K562 (cell line): ENCODE results near the gene KBTBD12. TPM values are rescaled to one million over a fixed set of nuclear protein-coding genes. Genes with fewer than 3 reads are reported as not detected.

ENCODE experiments used
- ATAC-seq: fragments of 200-7000 bp; cut with Tn5 transposase; 3 replicates; pipeline ENCODE4 v1.9.1; 2020; ENCODE audit warnings: moderate library complexity
- BruUV-seq: library from RNA; stranded (reverse); fragments of 400-500 nt; replicated peaks from 2 replicates; lab custom pipeline; 2021; lab: Mats Ljungman, UMichigan
- CTCF ChIA-PET: fragments of 300-600 bp; formaldehyde crosslinking; extraction: SDS; loops from one replicate; lab custom pipeline; 2021; ENCODE audit warnings: low intra/inter-chr PET ratio; lab: Yijun Ruan, JAX
- POLR2A ChIA-PET: fragments of 300-600, 350-650 bp; sonication (Branson Sonifier 250); formaldehyde crosslinking; extraction: SDS; loops from one replicate; lab custom pipeline; 2021; ENCODE audit warnings: antibody characterized with exemption, inconsistent platforms; lab: Yijun Ruan, JAX
- DNase-seq, 4 experiments: peaks; one replicate each; pipeline versions ENCODE4 v3.0.0 to v3.0.0-alpha.2; 2011 to 2018; ENCODE audit warnings: low spot score in 3 of 4, mixed read lengths in 3 of 4; ENCODE audit errors: extremely low read depth in 1 of 4
- FAIRE-seq: peaks from 2 replicates; lab custom pipeline; 2011; peaks lifted over from hg19 to GRCh38; lab: Jason Lieb, UNC
- H2AFZ ChIP-seq: 2 replicates; pipeline ENCODE4 v1.6.0; 2011; ENCODE audit warnings: low read depth, low read length, control low read depth, inconsistent platforms
- H3K27ac ChIP-seq: fragments of 200-600 bp; 3 replicates; pipeline ENCODE4 v1.8.0; 2011; ENCODE audit warnings: low read depth, mild to moderate bottlenecking, control low read depth, inconsistent platforms, low read length, moderate library complexity, mixed read lengths; ENCODE audit errors: extremely low read depth
- H3K27me3 ChIP-seq, 2 experiments: fragments of 300-600 bp in 1 of 2; 2 replicates in 1 of 2; 3 replicates in 1 of 2; pipeline versions ENCODE4 v1.6.0 to v1.8.0; 2011; ENCODE audit warnings: inconsistent platforms in 2 of 2, low read length in 2 of 2, mild to moderate bottlenecking in 1 of 2, mixed read lengths in 1 of 2, moderate library complexity in 1 of 2; ENCODE audit not compliant: control insufficient read depth in 2 of 2, insufficient read depth in 2 of 2
- H3K36me3 ChIP-seq: fragments of 300-600 bp; 3 replicates; pipeline ENCODE4 v1.8.0; 2011; ENCODE audit warnings: mild to moderate bottlenecking, low read length, inconsistent platforms; ENCODE audit not compliant: control insufficient read depth, insufficient read depth
- H3K4me1 ChIP-seq, 2 experiments: fragments of 200-600 bp in 1 of 2; replicated peaks in 1 of 2; 2 replicates in 1 of 2; 3 replicates in 1 of 2; pipeline versions ENCODE4 v1.5.1 to v1.8.0; 2011; ENCODE audit warnings: inconsistent platforms in 2 of 2, low read length in 2 of 2, mild to moderate bottlenecking in 1 of 2, mixed read lengths in 1 of 2, moderate library complexity in 1 of 2; ENCODE audit not compliant: control insufficient read depth in 2 of 2, insufficient read depth in 2 of 2
- H3K4me2 ChIP-seq: 2 replicates; pipeline ENCODE4 v1.6.1; 2011; ENCODE audit warnings: low read length, control low read depth, inconsistent platforms, mixed read lengths; ENCODE audit not compliant: insufficient read depth
- H3K4me3 ChIP-seq: fragments of 200-600 bp; sonication (generic), shearing (Covaris generic); 2 replicates; pipeline ENCODE4 v1.5.1; 2016; ENCODE audit warnings: control low read depth, inconsistent platforms
- H3K79me2 ChIP-seq: fragments of 200-600 bp; 3 replicates; pipeline ENCODE4 v1.8.0; 2011; ENCODE audit warnings: low read length, inconsistent platforms; ENCODE audit not compliant: control insufficient read depth, insufficient read depth
- H3K9ac ChIP-seq, 2 experiments: 2 replicates each; pipeline versions ENCODE4 v1.6.0 to v1.6.1; 2011; ENCODE audit warnings: low read depth in 2 of 2, low read length in 2 of 2, control low read depth in 1 of 2, inconsistent platforms in 1 of 2, mild to moderate bottlenecking in 1 of 2, mixed read lengths in 1 of 2; ENCODE audit not compliant: insufficient read depth in 1 of 2
- H3K9me1 ChIP-seq: one replicate; pipeline ENCODE4 v1.6.0; 2011; ENCODE audit warnings: inconsistent platforms, mild to moderate bottlenecking, low read length, moderate library complexity; ENCODE audit not compliant: control insufficient read depth, insufficient read depth
- H3K9me3 ChIP-seq: replicated peaks from 2 replicates; pipeline ENCODE4 v1.5.1; 2011; ENCODE audit warnings: low read depth, low read length, inconsistent platforms; ENCODE audit not compliant: control insufficient read depth, insufficient read depth
- H4K20me1 ChIP-seq: replicated peaks from 2 replicates; pipeline ENCODE4 v1.6.1; 2011; ENCODE audit warnings: low read length, inconsistent platforms, mixed read lengths; ENCODE audit not compliant: control insufficient read depth, insufficient read depth
- ESRRA ChIP-seq: fragments of 450-650 bp; IDR thresholded peaks from 2 replicates; pipeline ENCODE4 v1.6.1; 2014; ENCODE audit warnings: low read depth, mild to moderate bottlenecking, moderate library complexity, borderline replicate concordance
- FIP1L1 ChIP-seq: fragments of 200-400 bp; formaldehyde crosslinking; IDR thresholded peaks from 2 replicates; pipeline ENCODE4 v1.6.1; 2018; ENCODE audit warnings: mild to moderate bottlenecking, low read depth, low read length; ENCODE audit not compliant: poor library complexity, severe bottlenecking
- HOXB6 ChIP-seq: fragments of 250-450 bp; sonication (Bioruptor Pico); IDR thresholded peaks from 2 replicates; pipeline ENCODE4 v1.5.1; 2022; ENCODE audit warnings: mild to moderate bottlenecking, borderline replicate concordance
- MBD2 ChIP-seq: sonication (generic); IDR thresholded peaks from 2 replicates; pipeline ENCODE4 v1.6.1; 2016; ENCODE audit warnings: low read depth, borderline replicate concordance
- MCM5 ChIP-seq: fragments of 450-650 bp; IDR thresholded peaks from 2 replicates; pipeline ENCODE4 v1.6.1; 2016; ENCODE audit warnings: low read depth
- POLR2A ChIP-seq: fragments of 450-650 bp; conservative IDR thresholded peaks from 2 replicates; pipeline ENCODE4 v1.6.1; 2016
- RAD21 ChIP-seq, 2 experiments: fragments of 250-450 bp in 1 of 2; fragments of 450-650 bp in 1 of 2; sonication (Bioruptor Pico) in 1 of 2; formaldehyde crosslinking in 1 of 2; IDR thresholded peaks in 1 of 2; conservative IDR thresholded peaks in 1 of 2; 2 replicates each; pipeline versions ENCODE4 v1.4.0 to v1.8.0; 2020 to 2022; ENCODE audit warnings: mild to moderate bottlenecking in 2 of 2, moderate library complexity in 1 of 2
- ZBTB8A ChIP-seq: fragments of 450-650 bp; IDR thresholded peaks from 2 replicates; pipeline ENCODE4 v1.6.1; 2018; ENCODE audit warnings: mild to moderate bottlenecking, moderate library complexity; ENCODE audit not compliant: partially characterized antibody
- ZNF589 ChIP-seq: fragments of 200-800 bp; sonication (Bioruptor generic); IDR thresholded peaks from 2 replicates; pipeline ENCODE4 v1.6.1; 2016; ENCODE audit warnings: low read depth, missing genetic modification characterization, missing compliant biosample characterization
- ZNF764 ChIP-seq: fragments of 250-450 bp; sonication (Bioruptor Pico); IDR thresholded peaks from 2 replicates; pipeline ENCODE4 v1.4.0; 2020; ENCODE audit warnings: low read depth, mild to moderate bottlenecking, moderate library complexity
- WGBS: fragments of 100-300 bp; shearing (Covaris generic); methylation state at CpG from one replicate; pipeline ENCODE4 v1.1.6; 2016; ENCODE audit warnings: low coverage, mixed read lengths; ENCODE audit not compliant: insufficient coverage; ENCODE audit errors: missing lambda C conversion rate; 5-methylcytosine and 5-hydroxymethylcytosine counted together
- in situ Hi-C: fragments of 300-500 bp; cut with MboI; formaldehyde crosslinking; loops from 4 replicates; pipeline ENCODE4 v1.15.0; 2018; ENCODE audit warnings: inconsistent platforms, mixed read lengths
- intact Hi-C: fragments of 100-400 bp; cut with micrococcal nuclease; formaldehyde crosslinking; loops from 2 replicates; pipeline ENCODE4 v1.14.2; 2022
- polyA plus RNA-seq, 8 experiments: library from polyadenylated mRNA; depleted of rRNA in 4 of 8; stranded (reverse) in 5 of 8; unstranded in 3 of 8; fragments of >200 nt; fragmentation: Nextera tagmentation in 2 of 8; fragmentation: Illumina TruSeq in 1 of 8; extraction: Ambion mirVana in 2 of 8; extraction: Trizol in 1 of 8; gene quantifications; 2 replicates each; pipeline versions ENCODE4 v1.2.1 to v1.2.3, GENCODE V29; 2011 to 2014; ENCODE audit warnings: inconsistent platforms in 1 of 8, missing spikeins in 1 of 8
- total RNA-seq, 7 experiments: library from RNA; depleted of rRNA in 6 of 7; stranded (reverse); fragments of >200 nt in 6 of 7; fragmentation: Illumina TruSeq in 2 of 7; extraction: Trizol in 2 of 7; gene quantifications; 2 replicates each; pipeline versions ENCODE4 v1.2.1 to v1.2.3, GENCODE V29; 2011 to 2021; ENCODE audit warnings: low replicate concordance in 1 of 7
- TF ChIP-seq, protein P1 (sequence below), 2 experiments: IDR thresholded peaks; 2 replicates each; pipeline ENCODE4 v1.6.1; 2012; ENCODE audit warnings: improper control_type of control experiment in 2 of 2, low read depth in 2 of 2, low read length in 2 of 2, borderline replicate concordance in 1 of 2
- TF ChIP-seq, protein P2 (sequence below): fragments of 450-650 bp; formaldehyde crosslinking; IDR thresholded peaks from 2 replicates; pipeline ENCODE4 v1.4.0; 2022; ENCODE audit warnings: missing genetic modification characterization

The KBTBD12 gene
- total and polyA plus RNA-seq, 9 of the 15 experiments (the other 6 are each of a cell fraction or from before 2014, with no cell fraction given) = not detected

GRCh38 chr3:127992127-127992526, 77.1 kb downstream of the KBTBD12 start:
- Histone ChIP-seq H3K9ac (no peak overlapping the region), H3K36me3 (no peaks in the 10 kb centered on the region), H3K9me1 (no peaks in the 10 kb centered on the region), H3K4me2 (no peak overlapping the region), H3K9me3 (no peaks in the 10 kb centered on the region), H3K79me2 (no peaks in the 10 kb centered on the region), H3K27ac (no peak overlapping the region), H2AFZ (no peak overlapping the region), H3K4me3 (no peak overlapping the region), H4K20me1 (no peaks in the 10 kb centered on the region), H3K27me3 (peaks cover 2 to 36% of the 10 kb centered on the region in 2 experiments; a peak in 4 of 5 replicates), H3K4me1 (peaks cover 0 to 8% of the 10 kb centered on the region in 2 experiments; a peak in 2 of 5 replicates)
- no TSS peak for BruUV-seq
- ChIA-PET POLR2A (interaction anchor here (0.9 kb wide), 1 partner anchor 9 kb away, joined by 3 read pairs; no protein-coding TSS in a partner anchor), CTCF (no interaction called here)
- DNase-seq (no peak), FAIRE-seq (no peak), ATAC-seq (no peak)
- in situ Hi-C loops = no loop called here
- intact Hi-C loops = no loop called here
- TF ChIP-seq POLR2A = no peak
- no peak for TF ChIP-seq MCM5
- no peak for TF ChIP-seq ZNF589 (CRISPR knock-in tag)
- TF ChIP-seq ESRRA = no peak
- no peak for TF ChIP-seq ZBTB8A
- TF ChIP-seq MBD2 = no peak
- TF ChIP-seq ZNF764 (CRISPR knock-in tag) = no peak
- TF ChIP-seq, protein P1, sequence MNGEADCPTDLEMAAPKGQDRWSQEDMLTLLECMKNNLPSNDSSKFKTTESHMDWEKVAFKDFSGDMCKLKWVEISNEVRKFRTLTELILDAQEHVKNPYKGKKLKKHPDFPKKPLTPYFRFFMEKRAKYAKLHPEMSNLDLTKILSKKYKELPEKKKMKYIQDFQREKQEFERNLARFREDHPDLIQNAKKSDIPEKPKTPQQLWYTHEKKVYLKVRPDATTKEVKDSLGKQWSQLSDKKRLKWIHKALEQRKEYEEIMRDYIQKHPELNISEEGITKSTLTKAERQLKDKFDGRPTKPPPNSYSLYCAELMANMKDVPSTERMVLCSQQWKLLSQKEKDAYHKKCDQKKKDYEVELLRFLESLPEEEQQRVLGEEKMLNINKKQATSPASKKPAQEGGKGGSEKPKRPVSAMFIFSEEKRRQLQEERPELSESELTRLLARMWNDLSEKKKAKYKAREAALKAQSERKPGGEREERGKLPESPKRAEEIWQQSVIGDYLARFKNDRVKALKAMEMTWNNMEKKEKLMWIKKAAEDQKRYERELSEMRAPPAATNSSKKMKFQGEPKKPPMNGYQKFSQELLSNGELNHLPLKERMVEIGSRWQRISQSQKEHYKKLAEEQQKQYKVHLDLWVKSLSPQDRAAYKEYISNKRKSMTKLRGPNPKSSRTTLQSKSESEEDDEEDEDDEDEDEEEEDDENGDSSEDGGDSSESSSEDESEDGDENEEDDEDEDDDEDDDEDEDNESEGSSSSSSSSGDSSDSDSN (IDR thresholded peaks at IDR 0.05; ENCODE audit: borderline replicate concordance in 1 of 2, low read depth in 2 of 2, low read length in 2 of 2) = no peak
- no peak for TF ChIP-seq HOXB6
- TF ChIP-seq, protein P2, sequence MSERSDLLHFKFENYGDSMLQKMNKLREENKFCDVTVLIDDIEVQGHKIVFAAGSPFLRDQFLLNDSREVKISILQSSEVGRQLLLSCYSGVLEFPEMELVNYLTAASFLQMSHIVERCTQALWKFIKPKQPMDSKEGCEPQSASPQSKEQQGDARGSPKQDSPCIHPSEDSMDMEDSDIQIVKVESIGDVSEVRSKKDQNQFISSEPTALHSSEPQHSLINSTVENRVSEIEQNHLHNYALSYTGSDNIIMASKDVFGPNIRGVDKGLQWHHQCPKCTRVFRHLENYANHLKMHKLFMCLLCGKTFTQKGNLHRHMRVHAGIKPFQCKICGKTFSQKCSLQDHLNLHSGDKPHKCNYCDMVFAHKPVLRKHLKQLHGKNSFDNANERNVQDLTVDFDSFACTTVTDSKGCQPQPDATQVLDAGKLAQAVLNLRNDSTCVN (CRISPR knock-in tag) = no peak
- TF ChIP-seq RAD21 (CRISPR knock-in tag; conservative IDR thresholded peaks at IDR 0.05 in 1 of 2, IDR thresholded peaks at IDR 0.05 in 1 of 2) = no peak
- TF ChIP-seq FIP1L1 = no peak
- WGBS = 35% methylated on average over 5 of the region's 5 CpGs
